ENCODE data around the gene GAK. TPM values are rescaled to one million over a fixed set of nuclear protein-coding genes. Genes with fewer than 3 reads are reported as not detected.

GAK gene
- 35.9 and 36.1 TPM in 2 replicates for polyA plus RNA-seq (2012; rRNA removed)
- 11.0 and 18.2 TPM in 2 replicates for polyA plus RNA-seq (2012; cell fraction: cytosol; rRNA removed)
- polyA plus RNA-seq (2012; cell fraction: nucleus; rRNA removed), result 131 and 150 TPM in 2 replicates

GRCh38 chr4:931960-932712 is at the start of gene GAK, which contains the start of gene TMEM175:
Gene GAK, minus strand, starts transcription at chr4:932316. Its CDS starts 129 bp downstream, at chr4:932187.
Gene TMEM175, plus strand, starts transcription at chr4:932460. Its CDS starts 15,280 bp downstream, at chr4:947740.
- H3K9me2 ChIP-seq, result no peaks in the 10 kb centered on the region
- H2AFZ ChIP-seq (ENCODE audit: low read depth), result peak within 1 kb of the TSS; percentile 91
- H3F3A ChIP-seq (replicated peaks; ENCODE audit: insufficient read depth), result peaks cover 5% of the 10 kb centered on the region
- POLR2A ChIA-PET, result interaction anchor here (0.8 to 1.0 kb wide), 2 partner anchors 55 to 150 kb away, joined by 3 to 4 read pairs; partner anchors contain the start of gene IDUA
- H3K36me3 ChIP-seq (replicated peaks in 1 of 2; ENCODE audit: control insufficient read depth in 1 of 2, insufficient read depth in 2 of 2, low read length in 1 of 2), result no peaks in the 10 kb centered on the region
- H4K20me1 ChIP-seq (ENCODE audit: insufficient read depth), result peaks cover 39% of the 10 kb centered on the region
- TF ChIP-seq, protein P1, sequence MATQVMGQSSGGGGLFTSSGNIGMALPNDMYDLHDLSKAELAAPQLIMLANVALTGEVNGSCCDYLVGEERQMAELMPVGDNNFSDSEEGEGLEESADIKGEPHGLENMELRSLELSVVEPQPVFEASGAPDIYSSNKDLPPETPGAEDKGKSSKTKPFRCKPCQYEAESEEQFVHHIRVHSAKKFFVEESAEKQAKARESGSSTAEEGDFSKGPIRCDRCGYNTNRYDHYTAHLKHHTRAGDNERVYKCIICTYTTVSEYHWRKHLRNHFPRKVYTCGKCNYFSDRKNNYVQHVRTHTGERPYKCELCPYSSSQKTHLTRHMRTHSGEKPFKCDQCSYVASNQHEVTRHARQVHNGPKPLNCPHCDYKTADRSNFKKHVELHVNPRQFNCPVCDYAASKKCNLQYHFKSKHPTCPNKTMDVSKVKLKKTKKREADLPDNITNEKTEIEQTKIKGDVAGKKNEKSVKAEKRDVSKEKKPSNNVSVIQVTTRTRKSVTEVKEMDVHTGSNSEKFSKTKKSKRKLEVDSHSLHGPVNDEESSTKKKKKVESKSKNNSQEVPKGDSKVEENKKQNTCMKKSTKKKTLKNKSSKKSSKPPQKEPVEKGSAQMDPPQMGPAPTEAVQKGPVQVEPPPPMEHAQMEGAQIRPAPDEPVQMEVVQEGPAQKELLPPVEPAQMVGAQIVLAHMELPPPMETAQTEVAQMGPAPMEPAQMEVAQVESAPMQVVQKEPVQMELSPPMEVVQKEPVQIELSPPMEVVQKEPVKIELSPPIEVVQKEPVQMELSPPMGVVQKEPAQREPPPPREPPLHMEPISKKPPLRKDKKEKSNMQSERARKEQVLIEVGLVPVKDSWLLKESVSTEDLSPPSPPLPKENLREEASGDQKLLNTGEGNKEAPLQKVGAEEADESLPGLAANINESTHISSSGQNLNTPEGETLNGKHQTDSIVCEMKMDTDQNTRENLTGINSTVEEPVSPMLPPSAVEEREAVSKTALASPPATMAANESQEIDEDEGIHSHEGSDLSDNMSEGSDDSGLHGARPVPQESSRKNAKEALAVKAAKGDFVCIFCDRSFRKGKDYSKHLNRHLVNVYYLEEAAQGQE (IDR thresholded peaks at IDR 0.05; ENCODE audit: low read depth, low read length), result no peak
- TF ChIP-seq JUND (IDR thresholded peaks at IDR 0.05) (no peak), MEF2A (IDR thresholded peaks at IDR 0.05; ENCODE audit: borderline replicate concordance, low read depth) (no peak), GABPA (IDR thresholded peaks at IDR 0.05; ENCODE audit: low read depth) (peak; percentile 84), USF1 (IDR thresholded peaks at IDR 0.05; ENCODE audit: borderline replicate concordance, low read depth) (peak; percentile 18; the same call in 1 of the 2 replicates), CHD2 (IDR thresholded peaks at IDR 0.05; ENCODE audit: low read length, partially characterized antibody) (no peak), PBX3 (IDR thresholded peaks at IDR 0.05) (0 out of 2 replicates have a peak, but pooled peaks have one; percentile 16), YY1 (IDR thresholded peaks at IDR 0.05; ENCODE audit: low read depth) (peak; percentile 69; the same call in 1 of the 2 replicates), TCF12 (IDR thresholded peaks at IDR 0.05) (no peak), NRF1 (IDR thresholded peaks at IDR 0.05; ENCODE audit: low read depth, low read length) (peak; percentile 94), TAF1 (IDR thresholded peaks at IDR 0.05; ENCODE audit: borderline replicate concordance, low read depth, low read length) (peak; percentile 55), MAX (IDR thresholded peaks at IDR 0.05; ENCODE audit: low read depth) (peak; percentile 78), POLR2AphosphoS5 (IDR thresholded peaks at IDR 0.05; ENCODE audit: low read depth, low read length) (peak; percentile 71), EZH2phosphoT487 (IDR thresholded peaks at IDR 0.05; ENCODE audit: borderline replicate concordance, low read depth) (no peak), ELF1 (IDR thresholded peaks at IDR 0.05) (peak; percentile 90), SIN3A (IDR thresholded peaks at IDR 0.05; ENCODE audit: borderline replicate concordance, low read depth, low read length) (peak; percentile 97), MXI1 (IDR thresholded peaks at IDR 0.05; ENCODE audit: low read depth, low read length) (peak; percentile 98)
- TF ChIP-seq, protein P2, sequence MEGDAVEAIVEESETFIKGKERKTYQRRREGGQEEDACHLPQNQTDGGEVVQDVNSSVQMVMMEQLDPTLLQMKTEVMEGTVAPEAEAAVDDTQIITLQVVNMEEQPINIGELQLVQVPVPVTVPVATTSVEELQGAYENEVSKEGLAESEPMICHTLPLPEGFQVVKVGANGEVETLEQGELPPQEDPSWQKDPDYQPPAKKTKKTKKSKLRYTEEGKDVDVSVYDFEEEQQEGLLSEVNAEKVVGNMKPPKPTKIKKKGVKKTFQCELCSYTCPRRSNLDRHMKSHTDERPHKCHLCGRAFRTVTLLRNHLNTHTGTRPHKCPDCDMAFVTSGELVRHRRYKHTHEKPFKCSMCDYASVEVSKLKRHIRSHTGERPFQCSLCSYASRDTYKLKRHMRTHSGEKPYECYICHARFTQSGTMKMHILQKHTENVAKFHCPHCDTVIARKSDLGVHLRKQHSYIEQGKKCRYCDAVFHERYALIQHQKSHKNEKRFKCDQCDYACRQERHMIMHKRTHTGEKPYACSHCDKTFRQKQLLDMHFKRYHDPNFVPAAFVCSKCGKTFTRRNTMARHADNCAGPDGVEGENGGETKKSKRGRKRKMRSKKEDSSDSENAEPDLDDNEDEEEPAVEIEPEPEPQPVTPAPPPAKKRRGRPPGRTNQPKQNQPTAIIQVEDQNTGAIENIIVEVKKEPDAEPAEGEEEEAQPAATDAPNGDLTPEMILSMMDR (IDR thresholded peaks at IDR 0.05), result no peak
- DNase-seq, result peak; percentile 99
- CTCF ChIA-PET, result interaction anchor here (0.6 to 4.8 kb wide), 3 partner anchors 55 to 877 kb away, joined by 3 to 22 read pairs (median 3); partner anchors contain the start of gene IDUA
- peak within 1 kb of the TSS; percentile 98 to 100 for H3K4me3 ChIP-seq (ENCODE audit: low read depth in 2 of 2, low read length in 1 of 2)
- H3K27me3 ChIP-seq (ENCODE audit: insufficient read depth), result no peaks in the 10 kb centered on the region
- peaks cover 53% of the 10 kb centered on the region for H3K79me2 ChIP-seq (ENCODE audit: insufficient read depth)
- 0% methylated on average over 10 of the region's 99 CpGs for WGBS (ENCODE audit: low lambda C conversion rate)
- H3K4me2 ChIP-seq, result peak within 1 kb of the TSS; percentile 85
- H3K27ac ChIP-seq (ENCODE audit: low read depth in 2 of 2, low read length in 1 of 2), result peak within 1 kb of the TSS; percentile 69 to 78; a peak in 3 of 4 replicates
- H3K9ac ChIP-seq, result peak within 1 kb of the TSS; percentile 92
- peaks cover 5 to 18% of the 10 kb centered on the region in 2 experiments; a peak in 3 of 4 replicates for H3K4me1 ChIP-seq (ENCODE audit: control insufficient read depth in 1 of 2, insufficient read depth in 2 of 2, low read depth in 1 of 2, low read length in 1 of 2)
- no peaks in the 10 kb centered on the region for H3K9me3 ChIP-seq

Measured in SK-N-SH (cell line).